GM21723 (cell line): ENCODE measurements around the gene ME3.

Experiments
- ATAC-seq: cut with Tn5 transposase; IDR thresholded peaks from one replicate; pipeline ENCODE4 v1.9.1; 2021; ENCODE audit warnings: mild to moderate bottlenecking, moderate library complexity; ENCODE audit not compliant: unreplicated experiment

The ME3 gene

GRCh38 chr11:86497310-86497709 lies 175.1 kb downstream of the ME3 start:
- ATAC-seq: no peak

- ATAC-seq: no peak
These were observed 177.1 kb downstream of the ME3 start for GRCh38 chr11:86495351-86495750.

- ATAC-seq: no peak
These were observed 179.9 kb downstream of the ME3 start for GRCh38 chr11:86492370-86493010.

- ATAC-seq: no peak
These were observed 181.4 kb downstream of the ME3 start for GRCh38 chr11:86491027-86491426.

DNA sequence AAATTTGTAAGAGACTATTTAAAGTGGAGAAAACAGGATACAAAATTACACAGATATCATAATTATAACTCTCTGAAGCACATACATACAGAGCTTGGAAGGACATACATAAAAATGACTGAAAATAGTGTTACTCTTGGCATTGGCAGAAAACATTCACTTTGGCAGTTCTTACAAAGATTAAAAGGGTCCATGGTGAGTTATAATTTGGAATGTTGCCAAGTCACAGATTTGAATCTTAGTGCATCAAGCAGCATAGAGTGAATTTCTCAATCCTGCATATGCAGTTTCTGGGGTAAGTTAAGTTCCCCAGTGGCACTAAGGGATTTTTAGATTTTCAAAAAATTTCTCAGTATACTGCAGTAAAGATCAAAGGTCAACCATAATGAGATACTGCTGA lies 181.8 kb downstream of the ME3 start:
- ATAC-seq: no peak

- ATAC-seq: no peak
These were observed 183.0 kb downstream of the ME3 start for GRCh38 chr11:86489442-86489841.

- no peak for ATAC-seq
These were observed 183.9 kb downstream of the ME3 start for GRCh38 chr11:86488553-86488952.

DNA sequence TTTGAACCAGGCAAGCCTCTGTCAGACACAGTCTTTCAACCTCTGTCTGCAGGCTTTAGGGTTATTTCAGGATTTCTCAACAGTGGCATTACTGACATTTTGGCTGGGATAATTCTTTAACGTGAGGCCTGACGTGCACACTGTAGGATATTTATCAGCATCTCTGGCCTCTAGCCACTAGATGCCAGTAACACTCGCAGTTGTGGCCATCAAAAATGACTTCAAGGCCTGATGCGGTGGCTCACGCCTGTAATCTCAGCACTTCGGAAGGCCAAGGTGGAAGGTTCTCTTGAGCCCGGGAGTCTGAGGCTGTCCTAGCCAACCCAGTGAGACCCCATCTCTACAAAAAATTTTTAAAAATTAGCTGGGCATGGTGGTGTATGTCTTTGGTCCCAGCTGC lies 184.7 kb downstream of the ME3 start:
- no peak for ATAC-seq

- ATAC-seq: no peak
These were observed 186.0 kb downstream of the ME3 start for GRCh38 chr11:86486261-86487030.

DNA sequence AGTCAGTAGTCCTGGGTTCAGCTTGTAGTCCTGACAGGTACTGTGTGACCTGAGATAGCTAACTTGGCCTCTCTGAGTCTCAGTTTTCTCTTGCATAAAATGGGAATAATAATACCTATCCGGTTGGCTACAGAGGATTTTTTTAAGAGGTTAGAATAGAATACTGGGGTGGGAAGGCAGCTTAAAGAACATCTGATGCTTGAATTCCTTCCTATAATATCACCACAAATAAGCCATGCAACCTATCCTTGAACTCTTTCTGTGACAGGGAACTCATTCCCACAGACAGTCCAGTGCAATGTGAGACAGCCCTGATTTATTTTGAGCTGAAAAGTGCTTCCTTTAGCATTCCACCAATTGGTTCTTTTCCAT lies 187.6 kb downstream of the ME3 start:
- no peak for ATAC-seq

- ATAC-seq: no peak
These were observed 188.2 kb downstream of the ME3 start for GRCh38 chr11:86483940-86484794.

GRCh38 chr11:86483610-86483939 lies 188.8 kb downstream of the ME3 start:
- ATAC-seq: no peak

GRCh38 chr11:86482692-86483091 lies 189.7 kb downstream of the ME3 start:
- no peak for ATAC-seq

GRCh38 chr11:86481399-86481798 lies 191.0 kb downstream of the ME3 start:
- no peak for ATAC-seq

DNA sequence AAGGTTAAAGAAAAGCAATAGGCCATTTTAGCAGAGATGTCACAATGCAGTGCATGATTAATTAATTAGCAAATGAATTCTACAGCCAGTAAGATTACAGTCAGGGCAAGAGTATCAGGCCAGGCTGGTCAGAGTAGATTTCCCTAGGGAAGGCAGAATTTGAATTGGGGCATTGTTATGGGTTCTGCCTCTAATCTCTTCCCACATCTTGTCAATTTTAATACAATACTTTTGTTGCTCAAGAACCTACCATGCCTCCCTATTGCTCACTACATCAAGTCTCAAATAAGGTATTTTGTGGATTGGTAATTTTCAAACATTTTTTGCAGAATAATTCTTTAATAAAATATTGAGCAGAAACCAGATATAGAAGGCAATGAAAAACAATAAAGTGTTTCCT lies 194.1 kb downstream of the ME3 start:
- no peak for ATAC-seq

GRCh38 chr11:86477495-86478155 lies 194.8 kb downstream of the ME3 start:
- no peak for ATAC-seq

GRCh38 chr11:86476109-86476861 lies 196.1 kb downstream of the ME3 start:
- ATAC-seq: no peak

DNA sequence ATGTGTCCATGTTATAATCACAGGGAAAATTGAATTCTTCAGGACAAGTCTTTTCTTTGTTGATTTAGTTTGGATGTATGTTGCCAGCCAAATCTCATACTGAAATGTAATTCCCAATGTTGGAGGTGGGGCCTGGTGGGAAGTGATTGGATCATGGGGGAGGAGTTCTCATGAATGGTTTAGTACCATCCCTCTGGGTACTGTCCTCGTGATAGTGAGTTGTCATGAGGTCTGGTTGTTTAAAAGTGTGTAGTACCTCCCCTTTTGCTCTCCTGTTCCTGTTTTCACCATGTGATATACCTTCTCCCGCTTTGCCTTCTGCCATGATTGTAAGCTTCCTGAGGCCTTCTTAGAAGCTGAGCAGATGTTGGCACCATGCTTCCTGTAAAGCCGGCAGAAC lies 197.4 kb downstream of the ME3 start:
- no peak for ATAC-seq

DNA sequence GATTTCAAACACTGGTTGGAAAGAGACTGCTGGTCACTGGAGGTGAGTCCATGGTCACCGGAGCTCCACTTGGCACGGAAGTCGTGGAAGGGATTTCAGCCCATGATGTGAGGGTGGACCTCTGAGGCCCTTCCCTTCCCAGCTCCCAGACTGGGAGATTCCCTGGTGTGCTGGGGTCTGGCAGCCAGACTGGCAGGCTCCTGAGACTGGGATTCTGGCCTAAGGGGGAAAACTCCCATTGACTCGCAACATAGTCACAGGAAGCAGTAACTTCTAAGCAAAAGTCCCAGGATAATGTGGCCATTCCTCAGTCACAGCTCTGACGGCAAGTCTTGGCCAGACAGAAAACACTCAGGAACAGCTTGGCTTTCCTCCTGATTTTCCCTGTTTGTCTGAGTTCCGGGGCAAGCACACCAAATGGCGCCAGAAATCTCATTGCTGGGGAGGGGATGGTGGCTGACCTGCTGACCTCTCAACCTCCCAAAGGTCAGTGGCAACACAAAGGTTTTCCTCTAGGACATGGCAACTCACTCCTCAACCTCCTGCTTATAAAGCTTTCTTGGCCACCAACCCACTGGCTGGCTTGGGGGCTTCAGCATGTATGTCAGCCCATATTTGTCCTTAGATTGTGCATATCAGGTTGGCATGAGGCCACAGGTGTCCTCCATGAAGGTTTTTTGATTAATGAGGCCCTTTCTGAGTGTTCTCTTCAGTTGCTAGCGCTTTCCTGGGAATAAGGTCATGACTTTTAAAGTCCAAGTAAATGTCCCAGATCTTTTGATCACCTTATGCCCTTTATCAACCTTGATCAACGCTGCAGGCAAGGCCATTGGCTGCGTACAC lies 198.2 kb downstream of the ME3 start:
- no peak for ATAC-seq
